Heart right ventricle (tissue), 16 donors: ENCODE data around the gene CDKAL1. TPM values are rescaled to one million over a fixed set of nuclear protein-coding genes. Genes with fewer than 3 reads are reported as not detected.

Experiments used
- ATAC-seq, 8 donors: fragments of 200-7000 bp; cut with Tn5 transposase; one replicate each; pipeline ENCODE4 v1.9.1; 2020; ENCODE audit warnings: mild to moderate bottlenecking in 8 of 8, moderate library complexity in 8 of 8, moderate number of reproducible peaks in 1 of 8
- DNase-seq, 2 donors: peaks; one replicate each; pipeline ENCODE4 v3.0.0-alpha.2; 2020
- H3K27ac ChIP-seq, 10 donors: fragments of 200-600 bp; sonication (generic) in 2 of 10; one replicate each; pipeline versions ENCODE4 v1.5.0 to v1.8.0; 2020 to 2022; ENCODE audit warnings: mild to moderate bottlenecking in 3 of 10
- H3K27me3 ChIP-seq, 7 donors: fragments of 200-600 bp; one replicate each; pipeline ENCODE4 v1.8.0; 2021 to 2022; ENCODE audit warnings: mild to moderate bottlenecking in 2 of 7
- H3K36me3 ChIP-seq, 9 donors: fragments of 200-600 bp; sonication (generic) in 1 of 9; one replicate each; pipeline versions ENCODE4 v1.5.0 to v1.8.0; 2020 to 2022; ENCODE audit warnings: mild to moderate bottlenecking in 2 of 9
- H3K4me1 ChIP-seq, 9 donors: fragments of 200-600 bp; sonication (generic) in 1 of 9; one replicate each; pipeline versions ENCODE4 v1.5.0 to v1.8.0; 2020 to 2022; ENCODE audit warnings: mild to moderate bottlenecking in 4 of 9
- H3K4me3 ChIP-seq, 10 donors: fragments of 200-600 bp; sonication (generic) in 2 of 10; one replicate each; pipeline versions ENCODE4 v1.5.0 to v1.8.0; 2020 to 2022; ENCODE audit warnings: mild to moderate bottlenecking in 7 of 10, moderate library complexity in 2 of 10
- H3K9me3 ChIP-seq, 11 donors: fragments of 200-600 bp in 10 of 11; sonication (generic) in 2 of 11; one replicate each; pipeline versions ENCODE4 v1.5.0 to v1.8.0; 2013 to 2022; ENCODE audit warnings: mild to moderate bottlenecking in 2 of 11, control low read depth in 1 of 11, moderate library complexity in 1 of 11
- WGBS, 2 donors: extraction: QIAGEN DNeasy Blood & Tissue Kit; methylation state at CpG; one replicate each; pipeline ENCODE4 v1.1.7; 2013; ENCODE audit warnings: inconsistent platforms in 1 of 2; 5-methylcytosine and 5-hydroxymethylcytosine counted together
- intact Hi-C, 10 donors: fragments of 100-400 bp; cut with DNase I; formaldehyde crosslinking; loops; one replicate each; pipeline versions ENCODE4 v1.11.1 to v1.14.2; 2022
- polyA plus RNA-seq, 2 donors: library from polyadenylated mRNA; stranded (reverse); fragments of 200-250 nt; gene quantifications; one replicate each; pipeline ENCODE4 v1.2.3, GENCODE V29; 2013
- total RNA-seq, 10 donors: library from RNA; stranded (reverse); fragmentation: NEBNext Ultra II Directional in 3 of 10; extraction: Animal tissue kit (Norgen Biotek cat#: 25700) in 3 of 10; gene quantifications; one replicate each; pipeline versions ENCODE4 v1.2.1 to v1.2.4, GENCODE V29; 2021 to 2023
- TF ChIP-seq, protein P1 (sequence below), 9 donors: fragments of 200-600 bp; sonication (generic) in 2 of 9; IDR thresholded peaks; one replicate each; pipeline versions ENCODE4 v1.5.0 to v1.8.0; 2021 to 2022; ENCODE audit warnings: antibody characterized with exemption in 9 of 9, mild to moderate bottlenecking in 5 of 9, moderate library complexity in 1 of 9
- donor health status: Arrhythmogenic right ventricular cardiomyopathy.
- donor health status: ischemic (EF 13 %, LVEDD 7.1; RV severe dilation, severe dysfunction).
- donor health status: healthy with polysubstance abuse.
- donor health status: DM: no; HTN: yes; CAD: no.
- donor health status: DM: no; HTN: no; CAD: no.
- donor health status: ischemic (EF 25% LVEDD 6.9; RV normal size, moderate dysfunction).
- donor health status: ischemic (EF 25% LVEDD 5.7; RV mildly dilated, moderate dysfunction).
- donor health status: healthy.
- donor health status: DM: yes; HTN: yes; CAD: no.
- donor health status: Ischemic cardiomyopathy.
- donor health status: ischemic (EF 35%, LVEDD 5.7; RV mildly dilated, moderate dysfunction).
- donor health status: nonischemic (EF 11% LVEDD 7.7; RV severe dilation, severe dysfunction).
- donor health status: DM: yes; HTN: yes; CAD: no.
- donor health status: PGD.
- donor health status: ischemic (EF 29% LVEDD 5.4; RV normal size, mild dysfunction).
- donor health status: nonischemic (EF 23%, LVEDD 6.1; RV moderate dilation, normal function).

The CDKAL1 gene
- total and polyA plus RNA-seq, 12 donors: 3.2 to 14.0 (median 10.6) TPM

DNA sequence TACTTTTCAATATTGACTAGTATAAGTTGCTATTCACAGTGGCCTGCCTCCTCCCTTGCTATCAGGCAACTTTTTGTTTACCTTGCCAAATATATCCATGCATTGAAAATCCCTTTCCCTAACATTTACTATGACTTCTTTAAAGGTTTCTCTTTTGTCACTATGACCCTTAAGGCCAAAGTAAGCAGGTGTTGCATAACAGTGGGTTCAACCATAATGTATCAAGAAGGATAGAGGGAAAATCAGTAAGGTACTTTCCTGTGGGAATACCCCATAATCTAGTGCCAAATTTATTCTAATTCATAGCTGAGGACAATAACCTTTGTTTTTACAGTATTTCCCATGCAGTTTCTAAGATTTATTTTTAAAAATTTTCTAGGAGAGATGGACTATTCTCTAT is 527.6 kb downstream of the CDKAL1 start:
- ATAC-seq: no peak

DNA sequence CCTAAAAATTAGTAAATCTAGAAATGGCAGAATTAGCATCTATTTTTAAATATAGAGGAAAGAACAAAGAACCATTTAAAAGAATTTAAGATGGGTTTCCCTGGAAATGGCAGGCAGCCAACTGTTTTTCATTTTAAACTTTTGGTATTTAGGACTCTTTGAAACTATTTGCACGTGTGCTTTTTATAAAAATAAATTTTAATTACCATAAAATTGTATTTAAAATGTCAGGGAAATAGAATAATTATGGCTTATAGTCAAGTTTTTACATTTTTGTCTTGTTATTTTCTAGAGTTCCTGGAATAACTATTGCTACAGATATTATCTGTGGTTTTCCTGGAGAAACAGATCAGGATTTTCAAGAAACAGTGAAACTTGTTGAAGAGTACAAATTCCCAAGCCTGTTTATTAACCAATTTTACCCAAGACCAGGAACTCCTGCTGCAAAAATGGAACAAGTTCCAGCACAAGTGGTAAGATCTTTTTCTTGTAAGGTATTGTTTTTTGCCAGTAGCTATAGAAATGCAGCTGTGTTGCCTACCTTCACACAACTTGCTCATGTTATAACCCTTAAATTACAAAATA is 530.6 kb downstream of the CDKAL1 start:
- TF ChIP-seq, protein P1, sequence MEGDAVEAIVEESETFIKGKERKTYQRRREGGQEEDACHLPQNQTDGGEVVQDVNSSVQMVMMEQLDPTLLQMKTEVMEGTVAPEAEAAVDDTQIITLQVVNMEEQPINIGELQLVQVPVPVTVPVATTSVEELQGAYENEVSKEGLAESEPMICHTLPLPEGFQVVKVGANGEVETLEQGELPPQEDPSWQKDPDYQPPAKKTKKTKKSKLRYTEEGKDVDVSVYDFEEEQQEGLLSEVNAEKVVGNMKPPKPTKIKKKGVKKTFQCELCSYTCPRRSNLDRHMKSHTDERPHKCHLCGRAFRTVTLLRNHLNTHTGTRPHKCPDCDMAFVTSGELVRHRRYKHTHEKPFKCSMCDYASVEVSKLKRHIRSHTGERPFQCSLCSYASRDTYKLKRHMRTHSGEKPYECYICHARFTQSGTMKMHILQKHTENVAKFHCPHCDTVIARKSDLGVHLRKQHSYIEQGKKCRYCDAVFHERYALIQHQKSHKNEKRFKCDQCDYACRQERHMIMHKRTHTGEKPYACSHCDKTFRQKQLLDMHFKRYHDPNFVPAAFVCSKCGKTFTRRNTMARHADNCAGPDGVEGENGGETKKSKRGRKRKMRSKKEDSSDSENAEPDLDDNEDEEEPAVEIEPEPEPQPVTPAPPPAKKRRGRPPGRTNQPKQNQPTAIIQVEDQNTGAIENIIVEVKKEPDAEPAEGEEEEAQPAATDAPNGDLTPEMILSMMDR (IDR thresholded peaks at IDR 0.05): no peak
- 41 to 42% methylated on average over 1 of the region's 1 CpG for WGBS, 2 donors
- intact Hi-C loops: no loop called here

More for the DNA sequence above, 527.6 kb downstream of the CDKAL1 start:
- no peak for DNase-seq
- H3K4me3 ChIP-seq: no peak overlapping the region
- H3K4me1 ChIP-seq: peaks cover 0 to 6% (median 0%) of the 10 kb centered on the region in 9 donors
- no peaks in the 10 kb centered on the region for H3K27me3 ChIP-seq
- intact Hi-C loops: no loop called here
- peaks cover 0 to 39% (median 14%) of the 10 kb centered on the region in 11 donors for H3K9me3 ChIP-seq
- TF ChIP-seq, protein P1 (IDR thresholded peaks at IDR 0.05): no peak
- peaks cover 0 to 13% (median 0%) of the 10 kb centered on the region in 9 donors for H3K36me3 ChIP-seq
- H3K27ac ChIP-seq: no peak overlapping the region

DNA sequence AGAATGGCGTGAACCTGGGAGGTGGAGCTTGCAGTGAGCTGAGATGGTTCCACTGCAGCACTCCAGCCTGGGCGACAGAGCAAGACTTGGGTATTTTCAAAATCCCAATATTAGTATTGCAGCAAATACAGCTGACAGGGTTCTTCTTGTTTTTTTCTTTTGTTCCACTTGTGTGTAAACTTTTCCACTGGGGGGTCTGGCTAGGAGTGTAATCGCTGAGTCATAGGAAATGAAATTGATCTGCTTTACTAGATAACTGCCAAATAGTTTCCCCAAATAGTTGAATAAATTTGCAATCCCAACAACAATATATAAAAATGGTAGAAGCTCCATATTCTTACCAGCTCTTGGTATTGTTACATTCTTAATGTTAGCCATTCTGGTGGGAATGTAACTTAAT is 533.3 kb downstream of the CDKAL1 start:
- peaks cover 0 to 6% (median 0%) of the 10 kb centered on the region in 9 donors for H3K4me1 ChIP-seq
- TF ChIP-seq, protein P1 (IDR thresholded peaks at IDR 0.05): no peak
- H3K4me3 ChIP-seq: no peak overlapping the region
- peaks cover 0 to 5% (median 0%) of the 10 kb centered on the region in 11 donors for H3K9me3 ChIP-seq
- no peaks in the 10 kb centered on the region for H3K27me3 ChIP-seq
- intact Hi-C loops: no loop called here
- no peak for ATAC-seq
- peaks cover 0 to 9% (median 0%) of the 10 kb centered on the region in 9 donors for H3K36me3 ChIP-seq
- DNase-seq: no peak
- H3K27ac ChIP-seq: no peak overlapping the region
- 92 to 95% methylated on average over 3 of the region's 3 CpGs for WGBS, 2 donors

More for the DNA sequence above, 530.6 kb downstream of the CDKAL1 start:
- ATAC-seq (no peak), DNase-seq (no peak)
- peaks cover 0 to 6% (median 0%) of the 10 kb centered on the region in 9 donors for H3K4me1 ChIP-seq
- no peak overlapping the region for H3K27ac ChIP-seq
- peaks cover 0 to 9% (median 0%) of the 10 kb centered on the region in 9 donors for H3K36me3 ChIP-seq
- H3K4me3 ChIP-seq: no peak overlapping the region
- no peaks in the 10 kb centered on the region for H3K27me3 ChIP-seq
- peaks cover 0 to 10% (median 5%) of the 10 kb centered on the region in 11 donors for H3K9me3 ChIP-seq

DNA sequence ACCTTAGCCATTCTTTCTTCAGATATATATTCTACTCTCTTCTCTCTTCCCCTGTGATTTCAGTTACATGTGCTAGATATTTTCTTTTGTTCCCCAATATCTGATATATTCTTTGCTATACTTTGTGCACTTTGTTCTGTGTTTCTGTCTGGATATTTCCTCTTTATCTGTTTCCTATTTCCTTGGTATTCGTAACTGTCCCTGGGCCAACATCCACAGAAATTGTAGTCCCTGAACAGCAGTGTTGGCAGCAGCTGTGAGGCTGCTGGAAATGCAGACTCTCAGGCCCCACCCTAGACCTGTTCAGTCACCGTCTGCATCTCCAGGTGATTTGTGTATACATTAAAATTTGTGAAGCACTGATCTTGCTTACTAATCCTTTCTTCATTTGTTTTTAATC is 536.4 kb downstream of the CDKAL1 start:
- 59 to 62% methylated on average over 2 of the region's 2 CpGs for WGBS, 2 donors
- H3K4me1 ChIP-seq: no peaks in the 10 kb centered on the region
- ATAC-seq: no peak
- no peak overlapping the region for H3K4me3 ChIP-seq
- no peak for DNase-seq
- H3K9me3 ChIP-seq: peaks cover 0 to 23% (median 6%) of the 10 kb centered on the region in 11 donors
- H3K27ac ChIP-seq: no peak overlapping the region
- TF ChIP-seq, protein P1 (IDR thresholded peaks at IDR 0.05): no peak
- H3K27me3 ChIP-seq: no peaks in the 10 kb centered on the region
- intact Hi-C loops: no loop called here
- H3K36me3 ChIP-seq: peaks cover 0 to 17% (median 0%) of the 10 kb centered on the region in 9 donors
